K562 (cell line): ENCODE data around the gene ZNRF1. TPM values are rescaled to one million over a fixed set of nuclear protein-coding genes. Genes with fewer than 3 reads are reported as not detected.

ENCODE experiments used
- ATAC-seq: fragments of 200-7000 bp; cut with Tn5 transposase; 3 replicates; pipeline ENCODE4 v1.9.1; 2020; ENCODE audit warnings: moderate library complexity
- BruUV-seq: library from RNA; stranded (reverse); fragments of 400-500 nt; replicated peaks from 2 replicates; lab custom pipeline; 2021; lab: Mats Ljungman, UMichigan
- CTCF ChIA-PET: fragments of 300-600 bp; formaldehyde crosslinking; extraction: SDS; loops from one replicate; lab custom pipeline; 2021; ENCODE audit warnings: low intra/inter-chr PET ratio; lab: Yijun Ruan, JAX
- POLR2A ChIA-PET: fragments of 300-600, 350-650 bp; sonication (Branson Sonifier 250); formaldehyde crosslinking; extraction: SDS; loops from one replicate; lab custom pipeline; 2021; ENCODE audit warnings: antibody characterized with exemption, inconsistent platforms; lab: Yijun Ruan, JAX
- DNase-seq, 4 experiments: peaks; one replicate each; pipeline versions ENCODE4 v3.0.0 to v3.0.0-alpha.2; 2011 to 2018; ENCODE audit warnings: low spot score in 3 of 4, mixed read lengths in 3 of 4; ENCODE audit errors: extremely low read depth in 1 of 4
- FAIRE-seq: peaks from 2 replicates; lab custom pipeline; 2011; peaks lifted over from hg19 to GRCh38; lab: Jason Lieb, UNC
- H2AFZ ChIP-seq: 2 replicates; pipeline ENCODE4 v1.6.0; 2011; ENCODE audit warnings: low read depth, low read length, control low read depth, inconsistent platforms
- H3K27ac ChIP-seq: fragments of 200-600 bp; 3 replicates; pipeline ENCODE4 v1.8.0; 2011; ENCODE audit warnings: low read depth, mild to moderate bottlenecking, control low read depth, inconsistent platforms, low read length, moderate library complexity, mixed read lengths; ENCODE audit errors: extremely low read depth
- H3K27me3 ChIP-seq, 2 experiments: fragments of 300-600 bp in 1 of 2; 2 replicates in 1 of 2; 3 replicates in 1 of 2; pipeline versions ENCODE4 v1.6.0 to v1.8.0; 2011; ENCODE audit warnings: inconsistent platforms in 2 of 2, low read length in 2 of 2, mild to moderate bottlenecking in 1 of 2, mixed read lengths in 1 of 2, moderate library complexity in 1 of 2; ENCODE audit not compliant: control insufficient read depth in 2 of 2, insufficient read depth in 2 of 2
- H3K36me3 ChIP-seq: fragments of 300-600 bp; 3 replicates; pipeline ENCODE4 v1.8.0; 2011; ENCODE audit warnings: mild to moderate bottlenecking, low read length, inconsistent platforms; ENCODE audit not compliant: control insufficient read depth, insufficient read depth
- H3K4me1 ChIP-seq, 2 experiments: fragments of 200-600 bp in 1 of 2; replicated peaks in 1 of 2; 2 replicates in 1 of 2; 3 replicates in 1 of 2; pipeline versions ENCODE4 v1.5.1 to v1.8.0; 2011; ENCODE audit warnings: inconsistent platforms in 2 of 2, low read length in 2 of 2, mild to moderate bottlenecking in 1 of 2, mixed read lengths in 1 of 2, moderate library complexity in 1 of 2; ENCODE audit not compliant: control insufficient read depth in 2 of 2, insufficient read depth in 2 of 2
- H3K4me2 ChIP-seq: 2 replicates; pipeline ENCODE4 v1.6.1; 2011; ENCODE audit warnings: low read length, control low read depth, inconsistent platforms, mixed read lengths; ENCODE audit not compliant: insufficient read depth
- H3K4me3 ChIP-seq: fragments of 200-600 bp; sonication (generic), shearing (Covaris generic); 2 replicates; pipeline ENCODE4 v1.5.1; 2016; ENCODE audit warnings: control low read depth, inconsistent platforms
- H3K79me2 ChIP-seq: fragments of 200-600 bp; 3 replicates; pipeline ENCODE4 v1.8.0; 2011; ENCODE audit warnings: low read length, inconsistent platforms; ENCODE audit not compliant: control insufficient read depth, insufficient read depth
- H3K9ac ChIP-seq, 2 experiments: 2 replicates each; pipeline versions ENCODE4 v1.6.0 to v1.6.1; 2011; ENCODE audit warnings: low read depth in 2 of 2, low read length in 2 of 2, control low read depth in 1 of 2, inconsistent platforms in 1 of 2, mild to moderate bottlenecking in 1 of 2, mixed read lengths in 1 of 2; ENCODE audit not compliant: insufficient read depth in 1 of 2
- H3K9me1 ChIP-seq: one replicate; pipeline ENCODE4 v1.6.0; 2011; ENCODE audit warnings: inconsistent platforms, mild to moderate bottlenecking, low read length, moderate library complexity; ENCODE audit not compliant: control insufficient read depth, insufficient read depth
- H3K9me3 ChIP-seq: replicated peaks from 2 replicates; pipeline ENCODE4 v1.5.1; 2011; ENCODE audit warnings: low read depth, low read length, inconsistent platforms; ENCODE audit not compliant: control insufficient read depth, insufficient read depth
- H4K20me1 ChIP-seq: replicated peaks from 2 replicates; pipeline ENCODE4 v1.6.1; 2011; ENCODE audit warnings: low read length, inconsistent platforms, mixed read lengths; ENCODE audit not compliant: control insufficient read depth, insufficient read depth
- BCOR ChIP-seq: fragments of 450-650 bp; IDR thresholded peaks from 2 replicates; pipeline ENCODE4 v1.6.1; 2016
- CXXC5 ChIP-seq: fragments of 250-450 bp; sonication (Bioruptor Pico); IDR thresholded peaks from 2 replicates; pipeline ENCODE4 v1.8.0; 2022; ENCODE audit warnings: inconsistent platforms, mild to moderate bottlenecking, moderate library complexity
- DACH1 ChIP-seq: fragments of 450-650 bp; IDR thresholded peaks from 2 replicates; pipeline ENCODE4 v1.6.1; 2018; ENCODE audit not compliant: partially characterized antibody
- JUND ChIP-seq, 2 experiments: IDR thresholded peaks; 2 replicates in 1 of 2; 3 replicates in 1 of 2; pipeline ENCODE4 v1.6.1; 2011; ENCODE audit warnings: borderline replicate concordance in 2 of 2, low read depth in 2 of 2, low read length in 2 of 2, improper control_type of control experiment in 1 of 2, missing biosample characterization in 1 of 2, missing genetic modification characterization in 1 of 2, missing genetic modification reagents in 1 of 2
- KDM4B ChIP-seq, 2 experiments: fragments of 450-650 bp in 1 of 2; sonication (generic) in 1 of 2; IDR thresholded peaks; 2 replicates each; pipeline ENCODE4 v1.6.1; 2016 to 2017; ENCODE audit warnings: borderline replicate concordance in 2 of 2, antibody characterized with exemption in 1 of 2, low read depth in 1 of 2, mild to moderate bottlenecking in 1 of 2
- RBM25 ChIP-seq: fragments of 200-400 bp; formaldehyde crosslinking; IDR thresholded peaks from 2 replicates; pipeline ENCODE4 v1.6.1; 2018; ENCODE audit warnings: low read length, low read depth, moderate library complexity; ENCODE audit not compliant: severe bottlenecking
- ZNF121 ChIP-seq: sonication (generic); formaldehyde crosslinking; conservative IDR thresholded peaks from 2 replicates; pipeline ENCODE4 v1.8.0; 2022; ENCODE audit warnings: missing genetic modification reagents
- WGBS: fragments of 100-300 bp; shearing (Covaris generic); methylation state at CpG from one replicate; pipeline ENCODE4 v1.1.6; 2016; ENCODE audit warnings: low coverage, mixed read lengths; ENCODE audit not compliant: insufficient coverage; ENCODE audit errors: missing lambda C conversion rate; 5-methylcytosine and 5-hydroxymethylcytosine counted together
- in situ Hi-C: fragments of 300-500 bp; cut with MboI; formaldehyde crosslinking; loops from 4 replicates; pipeline ENCODE4 v1.15.0; 2018; ENCODE audit warnings: inconsistent platforms, mixed read lengths
- intact Hi-C: fragments of 100-400 bp; cut with micrococcal nuclease; formaldehyde crosslinking; loops from 2 replicates; pipeline ENCODE4 v1.14.2; 2022
- polyA plus RNA-seq, 8 experiments: library from polyadenylated mRNA; depleted of rRNA in 4 of 8; stranded (reverse) in 5 of 8; unstranded in 3 of 8; fragments of >200 nt; fragmentation: Nextera tagmentation in 2 of 8; fragmentation: Illumina TruSeq in 1 of 8; extraction: Ambion mirVana in 2 of 8; extraction: Trizol in 1 of 8; gene quantifications; 2 replicates each; pipeline versions ENCODE4 v1.2.1 to v1.2.3, GENCODE V29; 2011 to 2014; ENCODE audit warnings: inconsistent platforms in 1 of 8, missing spikeins in 1 of 8
- total RNA-seq, 7 experiments: library from RNA; depleted of rRNA in 6 of 7; stranded (reverse); fragments of >200 nt in 6 of 7; fragmentation: Illumina TruSeq in 2 of 7; extraction: Trizol in 2 of 7; gene quantifications; 2 replicates each; pipeline versions ENCODE4 v1.2.1 to v1.2.3, GENCODE V29; 2011 to 2021; ENCODE audit warnings: low replicate concordance in 1 of 7

The ZNRF1 gene
- total and polyA plus RNA-seq, 9 of the 15 experiments (the other 6 are each of a cell fraction or from before 2014, with no cell fraction given): 9.5 to 37.7 (median 20.0) TPM

DNA sequence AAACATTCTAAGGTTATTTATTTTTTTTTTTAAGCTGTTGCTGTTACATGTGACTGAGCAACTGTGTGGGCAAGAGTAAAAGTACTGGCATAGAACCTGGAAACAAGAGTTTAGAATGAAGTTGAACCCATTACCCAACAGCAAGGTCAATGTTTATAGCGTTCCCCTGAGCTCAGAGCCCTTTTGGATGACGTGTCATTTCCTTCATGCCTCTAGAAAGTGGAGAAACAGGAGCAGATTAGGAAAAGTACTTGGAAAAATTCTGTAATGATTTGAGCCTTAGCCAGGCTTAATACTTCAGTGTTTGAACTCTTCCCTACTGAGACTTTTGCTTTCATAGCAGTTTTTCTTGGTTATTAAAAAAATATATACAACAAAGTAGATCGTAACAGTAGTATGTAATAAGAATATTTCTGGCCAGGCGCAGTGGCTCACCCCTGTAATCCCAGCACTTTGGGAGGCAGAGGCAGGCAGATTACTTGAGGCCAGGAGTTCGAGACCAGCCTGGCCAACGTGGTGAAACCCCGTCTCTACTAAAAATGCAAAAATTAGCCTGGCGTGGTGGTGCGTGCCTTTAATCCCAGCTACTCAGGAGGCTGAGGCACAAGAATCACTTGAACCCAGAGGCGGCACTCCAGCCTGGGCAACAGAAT lies 27.5 kb downstream of the ZNRF1 start (continued):
- TF ChIP-seq JUND (IDR thresholded peaks at IDR 0.05; ENCODE audit: borderline replicate concordance, low read depth, low read length) (peak; percentile 41; the same call in 1 of the 2 replicates), JUND (tag; IDR thresholded peaks at IDR 0.05; ENCODE audit: borderline replicate concordance, low read depth, low read length) (peak; percentile 56; the same call in 1 of the 3 replicates), KDM4B (IDR thresholded peaks at IDR 0.05; ENCODE audit: borderline replicate concordance in 2 of 2, low read depth in 1 of 2) (peak in 1 of 2 experiments; percentile 47; a peak in 1 of 4 replicates)

DNA sequence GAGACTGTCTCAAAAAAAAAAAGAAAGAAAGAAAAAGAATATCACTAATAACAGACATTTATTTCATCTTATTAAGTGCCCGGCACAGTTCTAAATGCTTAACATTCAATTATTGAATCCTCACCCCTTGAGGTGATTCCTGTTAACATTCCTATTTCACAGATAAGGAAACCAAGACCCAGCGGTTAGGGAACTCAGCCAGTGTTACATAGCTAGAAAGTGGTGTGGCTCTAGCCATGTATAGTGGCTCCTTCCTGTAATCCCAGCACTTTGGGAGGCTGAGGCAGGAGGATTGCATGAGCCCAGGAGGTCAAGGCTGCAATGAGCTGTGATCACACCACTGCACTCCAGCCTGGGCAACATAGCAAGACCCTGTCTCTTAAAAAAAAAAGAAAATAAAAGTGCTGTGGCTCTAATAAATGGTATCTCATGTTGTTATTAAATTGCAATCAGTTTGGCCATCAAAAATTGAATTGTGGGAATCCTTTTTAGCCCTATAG lies 28.1 kb downstream of the ZNRF1 start:
- ChIA-PET CTCF (no interaction called here), POLR2A (interaction anchor here (0.6 to 1.6 kb wide), 4 partner anchors 10 to 137 kb away, joined by 3 to 4 read pairs (median 4); no protein-coding TSS in a partner anchor)
- Histone ChIP-seq H3K79me2 (peaks cover 81% of the 10 kb centered on the region), H4K20me1 (no peaks in the 10 kb centered on the region), H3K36me3 (no peaks in the 10 kb centered on the region; the same call in 2 of the 3 replicates), H2AFZ (no peak overlapping the region), H3K4me2 (no peak overlapping the region), H3K9me1 (no peaks in the 10 kb centered on the region), H3K4me3 (no peak overlapping the region), H3K27ac (no peak overlapping the region; the same call in 2 of the 3 replicates), H3K27me3 (no peaks in the 10 kb centered on the region), H3K9me3 (no peaks in the 10 kb centered on the region; the same call in 1 of the 2 replicates), H3K9ac (no peak overlapping the region), H3K4me1 (peaks cover 9 to 45% of the 10 kb centered on the region in 2 experiments; a peak in 4 of 5 replicates)
- ATAC-seq: no peak
- TF ChIP-seq CXXC5 (no peak), ZNF121 (CRISPR knock-in tag) (peak; percentile 97), DACH1 (no peak), RBM25 (peak; percentile 59), BCOR (peak; percentile 66)
- intact Hi-C loops (no loop called here), in situ Hi-C loops (no loop called here)
- DNase-seq: no peak
- BruUV-seq: no TSS peak
- 58% methylated on average over 2 of the region's 2 CpGs for WGBS
- FAIRE-seq: no peak
